ENCODE results near the gene RGPD4.
"Not testable (repeated sequence)": the region's sequence is repeated elsewhere in the genome, so short reads cannot be mapped to it uniquely, and the experiment has no call there.

RGPD4 gene

DNA sequence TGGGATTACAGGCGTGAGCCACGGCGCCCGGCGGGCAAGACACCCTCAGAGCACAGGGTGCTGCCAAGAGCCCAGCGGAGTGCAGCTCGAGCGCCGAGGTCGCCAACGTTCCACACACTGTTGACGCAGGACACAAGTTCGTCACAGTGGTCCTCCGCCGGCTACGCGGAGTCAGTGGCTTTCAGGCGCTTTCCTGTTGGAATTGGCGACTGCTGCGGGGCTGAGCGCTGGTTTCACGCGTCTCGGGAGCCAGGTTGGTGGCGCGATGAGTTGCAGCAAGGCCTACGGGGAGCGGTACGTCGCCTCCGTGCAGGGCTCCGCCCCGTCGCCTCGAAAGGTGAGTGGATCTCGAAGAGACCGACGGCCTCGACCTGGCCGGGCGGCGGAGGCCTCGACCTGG is at the start of gene RGPD4:
RGPD4 (plus strand) TSS at position 144 of the 400 bp plus-strand sequence; CDS start at position 266, 122 bp downstream.
- DNase-seq (ENCODE audit: low read depth in 2 of 2), result not testable (repeated sequence)

GRCh38 chr2:107777974-107778373 is 48.7 kb upstream of the RGPD4 start:
- DNase-seq (ENCODE audit: low read depth in 2 of 2), result no peak

DNA sequence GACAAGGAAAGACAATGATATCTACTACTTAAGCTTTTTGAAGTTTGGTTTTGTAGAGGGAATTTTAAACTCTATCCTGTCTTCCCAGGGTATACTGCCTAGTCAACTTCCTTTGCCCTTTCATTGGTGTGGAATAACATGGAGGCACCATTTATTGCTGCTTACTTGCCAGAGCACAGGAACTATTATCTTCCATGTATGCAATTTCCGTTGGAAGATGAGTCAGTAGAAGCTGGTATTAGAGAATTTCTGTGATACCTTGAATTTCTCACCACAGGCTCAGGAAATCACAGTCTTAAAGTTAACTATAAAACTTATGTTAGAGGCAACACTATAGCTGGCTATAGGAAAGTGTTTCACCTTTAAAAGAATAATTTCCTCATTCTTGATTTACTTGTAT is 40.9 kb upstream of the RGPD4 start:
- DNase-seq (ENCODE audit: low read depth in 2 of 2), result no peak

DNA sequence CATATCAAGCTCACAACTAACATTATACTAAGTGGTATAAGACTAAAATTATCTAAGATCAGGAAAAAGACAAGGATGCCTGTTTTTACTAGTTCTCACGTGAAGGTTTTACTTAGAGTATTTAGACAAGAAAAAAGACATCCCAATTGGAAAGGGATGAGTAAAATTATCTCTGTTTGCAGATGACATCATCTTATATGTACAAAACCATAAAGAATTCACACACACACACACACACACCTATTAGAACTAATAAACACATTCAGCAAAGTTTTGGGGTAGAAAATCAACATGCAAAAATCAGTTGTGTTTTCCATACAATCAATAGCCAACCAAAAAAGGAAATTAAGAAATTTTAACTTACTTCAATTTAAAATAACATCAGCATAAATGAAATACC is 35.9 kb upstream of the RGPD4 start:
- DNase-seq (ENCODE audit: low read depth in 2 of 2), result no peak

DNA sequence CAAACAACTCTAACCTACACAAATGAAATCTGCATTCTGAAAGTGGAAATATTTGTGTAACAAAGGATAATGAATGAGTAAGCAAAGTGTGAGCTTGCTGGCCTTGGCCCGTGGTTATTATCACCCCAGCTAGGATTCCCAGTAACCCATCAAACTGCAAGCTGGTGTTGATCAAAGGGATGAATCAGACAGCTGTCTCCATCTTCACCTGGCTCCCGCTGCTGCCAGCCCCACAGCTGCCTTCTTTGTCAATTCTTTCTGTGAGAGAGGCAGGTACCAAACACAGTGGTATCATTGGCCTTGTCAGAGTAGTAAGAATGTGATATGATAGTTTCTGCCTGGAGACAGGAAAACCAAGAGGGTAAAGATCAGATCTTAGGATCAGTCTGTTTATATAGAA is 25.2 kb upstream of the RGPD4 start:
- DNase-seq (ENCODE audit: low read depth in 2 of 2), result no peak

DNA sequence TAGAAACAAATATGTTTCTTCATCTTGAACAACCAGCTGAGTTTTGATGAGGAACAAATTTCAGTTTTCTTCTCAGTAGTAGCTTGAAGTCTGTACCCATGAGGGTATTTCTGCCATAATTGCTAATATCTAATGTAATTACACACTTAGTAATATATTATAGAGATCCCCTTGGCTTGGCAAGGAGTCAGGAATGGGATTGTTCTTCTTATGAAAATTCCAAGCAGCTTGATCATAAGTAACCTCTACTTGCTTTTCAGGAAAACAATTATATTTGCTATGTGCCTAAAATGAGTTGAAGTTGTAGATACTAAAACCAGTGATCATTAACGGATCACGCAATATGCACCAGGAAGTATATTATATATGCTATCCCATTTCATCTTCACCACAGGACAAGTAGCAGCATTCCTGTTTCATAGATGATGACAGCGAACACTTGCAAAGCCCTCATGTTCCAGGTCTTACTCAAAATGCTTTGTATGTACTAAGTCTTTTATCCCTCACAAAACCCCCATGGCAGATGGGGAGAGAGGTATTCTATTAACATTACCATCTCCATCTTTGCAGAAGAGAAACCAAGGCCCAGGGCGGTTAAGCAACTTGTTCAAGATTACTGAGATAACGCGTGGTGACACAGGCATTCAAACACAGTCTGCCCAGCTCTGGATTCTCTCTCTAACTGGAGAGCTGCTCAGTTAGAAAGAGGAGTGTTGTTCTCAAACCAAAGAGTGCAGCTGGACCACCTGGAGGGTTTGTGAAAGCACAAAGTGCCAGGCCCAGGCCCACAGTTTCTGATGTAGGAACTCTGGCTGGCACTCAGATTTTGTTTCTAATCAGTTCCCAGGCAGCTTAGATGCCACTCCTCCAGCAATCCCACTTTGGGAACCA is 21.8 kb upstream of the RGPD4 start:
- DNase-seq (ENCODE audit: low read depth in 2 of 2), result no peak

DNA sequence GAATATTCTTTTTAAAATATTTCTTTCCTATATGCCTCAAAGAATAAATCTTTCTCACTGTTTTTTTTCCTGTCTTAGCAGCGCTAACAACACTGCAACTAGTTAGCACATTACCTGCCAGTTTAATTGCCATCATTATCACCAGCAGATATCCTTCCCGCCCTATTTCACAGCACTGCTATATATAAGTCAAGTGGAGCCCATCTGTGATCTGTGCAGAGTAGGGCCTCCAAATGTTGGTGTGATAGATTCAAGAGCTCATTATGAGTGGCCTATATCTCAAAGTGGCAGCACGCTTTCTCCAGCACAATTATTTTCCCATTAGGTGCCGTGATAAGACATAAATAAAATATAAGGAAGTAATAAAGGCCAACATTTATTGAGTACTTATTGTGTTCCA is 19.8 kb upstream of the RGPD4 start:
- no peak for DNase-seq (ENCODE audit: low read depth in 2 of 2)

- DNase-seq (ENCODE audit: low read depth in 2 of 2), result no peak
Measured at GRCh38 chr2:107807988-107808387, 18.7 kb upstream of the RGPD4 start.

DNA sequence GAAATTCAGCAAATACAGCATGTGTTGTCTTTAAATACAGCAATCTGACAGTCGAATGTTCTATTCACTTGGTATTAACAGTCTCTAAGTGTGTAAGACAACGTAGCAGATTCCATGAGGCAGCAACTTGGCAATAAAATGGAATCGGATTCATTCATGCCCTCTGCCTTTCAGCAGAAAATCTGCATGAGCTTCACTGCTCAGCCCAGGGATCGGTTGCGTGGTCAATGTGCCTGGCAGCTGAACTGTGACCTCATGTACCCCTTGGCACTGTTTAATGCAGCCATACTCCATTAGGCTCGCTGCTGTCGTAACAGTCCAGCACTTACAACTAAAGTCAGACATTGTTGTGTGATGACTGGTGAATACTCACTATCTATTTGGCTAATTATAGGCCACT is 17.7 kb upstream of the RGPD4 start:
- no peak for DNase-seq (ENCODE audit: low read depth in 2 of 2)

- no peak for DNase-seq (ENCODE audit: low read depth in 2 of 2)
Measured at GRCh38 chr2:107809835-107810234, 16.9 kb upstream of the RGPD4 start.

DNA sequence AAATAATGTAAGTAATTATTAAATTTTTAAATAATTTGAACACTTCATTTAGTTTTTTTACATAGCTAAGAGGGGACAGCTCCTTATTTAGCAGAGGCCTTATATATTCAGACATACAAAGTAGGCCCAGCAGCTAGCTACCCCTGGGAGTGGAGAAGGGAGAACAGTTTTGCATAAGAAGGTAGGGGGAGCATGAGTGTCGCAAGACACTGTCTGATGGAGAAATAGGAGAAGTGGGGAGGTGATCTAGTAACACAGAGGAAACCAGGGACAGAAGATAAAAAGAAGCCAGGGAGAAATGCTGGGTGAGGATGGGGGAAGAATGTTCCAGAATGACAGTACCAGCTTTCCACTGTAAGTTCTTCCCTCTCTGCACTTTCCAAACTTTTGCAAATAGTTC is 16.0 kb upstream of the RGPD4 start:
- DNase-seq (ENCODE audit: low read depth in 2 of 2), result no peak

GRCh38 chr2:107811411-107811810 is 15.3 kb upstream of the RGPD4 start:
- DNase-seq (ENCODE audit: low read depth in 2 of 2), result no peak

GRCh38 chr2:107812006-107812405 is 14.7 kb upstream of the RGPD4 start:
- no peak for DNase-seq (ENCODE audit: low read depth in 2 of 2)

- no peak for DNase-seq (ENCODE audit: low read depth in 2 of 2)
Measured at GRCh38 chr2:107817378-107817777, 9.3 kb upstream of the RGPD4 start.

DNA sequence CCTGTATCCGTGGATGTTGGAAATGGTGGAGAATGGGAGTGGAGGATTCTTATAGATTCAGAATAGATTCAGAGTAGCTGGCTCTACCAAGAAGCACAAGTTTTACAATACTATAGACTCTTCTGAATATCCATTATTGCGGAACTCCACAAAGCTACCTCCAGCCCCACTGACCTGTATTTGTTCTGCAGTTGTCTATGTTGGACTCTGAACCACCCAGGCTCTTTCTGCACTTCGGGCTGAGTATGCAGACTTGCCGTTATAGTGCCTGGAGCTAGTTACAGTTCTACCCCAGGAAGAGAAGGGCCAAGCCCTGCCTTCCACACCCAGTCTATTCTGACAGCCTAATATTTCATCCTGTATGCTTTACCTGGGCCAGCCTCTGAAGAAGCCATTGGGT is 4.4 kb upstream of the RGPD4 start:
- DNase-seq (ENCODE audit: low read depth in 2 of 2), result no peak

- no peak for DNase-seq (ENCODE audit: low read depth in 2 of 2)
Measured at GRCh38 chr2:107824451-107825205, 2.1 kb upstream of the RGPD4 start.

- DNase-seq (ENCODE audit: low read depth in 2 of 2), result no peak
Measured at GRCh38 chr2:107825206-107825563, 1.5 kb upstream of the RGPD4 start.

- not testable (repeated sequence) for DNase-seq (ENCODE audit: low read depth in 2 of 2)
Measured at GRCh38 chr2:107829514-107829913, 2.8 kb downstream of the RGPD4 start.

GRCh38 chr2:107833152-107833551 is 6.5 kb downstream of the RGPD4 start:
- not testable (repeated sequence) for DNase-seq (ENCODE audit: low read depth in 2 of 2)

- not testable (repeated sequence) for DNase-seq (ENCODE audit: low read depth in 2 of 2)
Measured at GRCh38 chr2:107833618-107834017, 6.9 kb downstream of the RGPD4 start.

- not testable (repeated sequence) for DNase-seq (ENCODE audit: low read depth in 2 of 2)
Measured at GRCh38 chr2:107916121-107916520, 89.4 kb downstream of the RGPD4 start.

DNA sequence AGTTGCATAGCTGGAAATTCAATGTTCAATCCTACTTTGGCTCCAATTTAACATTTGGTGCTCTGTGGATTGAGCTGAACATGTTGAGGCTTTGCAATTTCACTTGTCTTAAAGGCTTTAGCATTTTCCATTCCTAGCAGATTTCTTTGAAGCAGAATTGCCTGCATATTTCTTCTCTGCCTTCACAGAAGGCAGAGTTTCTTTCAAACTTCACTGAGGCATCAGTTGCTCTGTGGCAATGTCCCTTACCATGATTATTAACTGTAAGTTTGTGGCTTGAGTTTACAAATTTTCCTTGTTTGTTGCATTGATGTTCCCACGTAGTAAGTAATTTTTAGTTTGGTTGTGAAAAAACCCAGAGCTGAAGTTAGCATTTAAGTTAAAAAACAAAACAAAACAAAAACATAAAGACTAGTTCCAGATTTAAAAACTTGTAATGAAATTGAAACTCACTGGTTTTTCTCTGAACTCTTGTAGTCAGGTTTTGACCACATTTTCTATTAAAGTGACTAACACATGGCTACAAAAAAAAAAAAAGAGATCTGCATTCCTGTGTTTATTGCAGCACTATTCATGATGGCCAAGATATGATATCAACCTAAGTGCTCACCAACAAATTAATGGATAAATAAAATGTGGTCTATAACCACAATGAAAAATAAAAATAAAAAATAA is 90.1 kb downstream of the RGPD4 start:
- DNase-seq (ENCODE audit: low read depth in 2 of 2), result not testable (repeated sequence)

Measured in stimulated activated CD4-positive, alpha-beta T cell treated with anti-CD3 and anti-CD28 coated beads, Interleukin-1b, Interleukin-23, amount 100 ng/mL, for 4 hours (primary cell).